ENCODE data around the gene SLC23A1. TPM values are rescaled to one million over a fixed set of nuclear protein-coding genes. Genes with fewer than 3 reads are reported as not detected.

The SLC23A1 gene
- total and polyA plus RNA-seq, 4 donors: 10.0 to 18.0 (median 17.4) TPM

DNA sequence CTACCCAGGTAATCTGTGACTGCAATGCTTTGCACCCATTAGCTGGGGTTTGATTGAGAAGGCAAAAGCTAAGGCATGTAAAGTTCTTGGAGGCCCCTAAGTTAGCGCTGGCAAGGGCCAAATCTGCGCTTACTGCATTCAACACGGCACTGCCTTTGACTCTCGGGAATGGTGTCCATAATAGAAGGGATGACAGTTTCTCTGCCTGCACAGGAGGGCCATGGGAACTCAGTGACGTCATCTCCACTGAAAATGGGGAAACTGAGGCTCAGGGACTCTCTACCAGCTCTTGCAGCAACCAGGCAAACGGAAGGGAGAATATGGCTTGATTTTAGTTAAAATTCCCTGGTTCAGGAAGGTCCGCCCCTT lies 20.3 kb upstream of the SLC23A1 start (continued):
- TF ChIP-seq, protein P1, sequence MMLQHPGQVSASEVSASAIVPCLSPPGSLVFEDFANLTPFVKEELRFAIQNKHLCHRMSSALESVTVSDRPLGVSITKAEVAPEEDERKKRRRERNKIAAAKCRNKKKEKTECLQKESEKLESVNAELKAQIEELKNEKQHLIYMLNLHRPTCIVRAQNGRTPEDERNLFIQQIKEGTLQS (IDR thresholded peaks at IDR 0.05): no peak
- no peak for TF ChIP-seq RXRA (IDR thresholded peaks at IDR 0.05)

DNA sequence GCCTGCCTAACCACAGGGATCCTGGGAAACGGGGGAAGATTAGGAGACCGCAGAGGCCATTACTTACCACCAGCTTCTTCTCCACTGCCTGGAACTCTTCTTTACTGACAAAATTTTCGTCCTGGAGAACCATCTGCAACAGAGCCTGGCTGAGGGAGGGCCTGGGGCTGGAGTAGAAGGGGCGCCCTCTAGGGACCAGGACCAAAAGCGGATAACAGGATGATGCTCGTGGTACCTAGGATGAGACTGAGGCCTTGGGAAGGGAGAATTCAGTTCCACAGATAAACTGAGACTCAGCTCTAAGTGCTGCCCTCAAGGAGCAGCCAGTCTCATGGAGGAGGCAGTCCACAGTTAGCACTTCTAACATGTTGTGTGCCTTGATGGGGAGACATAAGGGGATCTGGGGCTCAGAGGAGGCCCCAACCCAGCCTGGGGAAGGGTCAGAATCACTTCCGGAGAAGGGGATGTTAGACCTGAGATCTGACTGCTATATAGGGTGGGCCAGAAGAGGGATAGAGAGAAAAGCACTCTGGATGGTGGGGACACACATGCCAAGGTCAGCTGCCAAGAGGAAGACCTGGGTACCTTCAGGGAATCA lies 19.6 kb upstream of the SLC23A1 start:
- Histone ChIP-seq H3K9ac (ENCODE audit: low read depth in 1 of 2, low read length in 2 of 2) (no peak overlapping the region), H3K4me1 (ENCODE audit: control insufficient read depth in 4 of 4, insufficient read depth in 4 of 4, low read length in 3 of 4) (peaks cover 0 to 11% (median 8%) of the 10 kb centered on the region in 4 donors), H3K4me3 (ENCODE audit: low read depth in 1 of 3, low read length in 3 of 3) (no peak overlapping the region)

DNA sequence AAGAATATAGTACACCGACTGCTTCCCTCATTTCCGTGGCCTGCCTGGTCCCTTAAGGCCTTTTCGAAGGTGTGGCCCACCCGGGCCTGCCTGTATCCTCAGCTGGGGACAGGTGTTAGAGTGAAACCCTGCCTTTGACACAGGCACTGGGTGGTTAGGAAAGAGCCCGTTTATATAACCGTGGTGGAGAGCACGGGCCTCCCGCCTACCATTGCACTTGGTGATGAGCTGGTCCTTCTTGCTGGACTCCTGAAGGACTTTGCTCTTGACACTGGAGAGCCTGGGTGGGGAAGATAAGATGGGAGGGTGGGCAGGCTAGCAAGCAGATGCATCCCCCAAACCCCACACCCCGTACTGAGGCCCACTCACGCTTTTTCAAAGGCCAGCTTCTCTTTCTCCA lies 18.4 kb upstream of the SLC23A1 start:
- H3K36me3 ChIP-seq (ENCODE audit: control insufficient read depth in 4 of 4, insufficient read depth in 3 of 4, low read depth in 1 of 4, low read length in 3 of 4): peaks cover 0 to 1% (median 0%) of the 10 kb centered on the region in 4 donors
- WGBS: 94% methylated on average over 10 of the region's 10 CpGs

More for the DNA sequence above, 19.6 kb upstream of the SLC23A1 start:
- 72% methylated on average over 7 of the region's 7 CpGs for WGBS
- Histone ChIP-seq H3K36me3 (ENCODE audit: control insufficient read depth in 4 of 4, insufficient read depth in 3 of 4, low read depth in 1 of 4, low read length in 3 of 4) (no peaks in the 10 kb centered on the region), H3K27ac (ENCODE audit: low read depth in 1 of 2, low read length in 2 of 2) (no peak overlapping the region), H3K27me3 (ENCODE audit: control insufficient read depth in 4 of 4, insufficient read depth in 4 of 4, low read length in 3 of 4) (no peaks in the 10 kb centered on the region), H3K9me3 (ENCODE audit: control insufficient read depth in 4 of 4, low read length in 3 of 4) (no peaks in the 10 kb centered on the region)
- TF ChIP-seq HNF4A (conservative IDR thresholded peaks at IDR 0.05): no peak
- peak; percentile 52 to 69 for TF ChIP-seq RAD21 (IDR thresholded peaks at IDR 0.05)
- TF ChIP-seq, protein P2, sequence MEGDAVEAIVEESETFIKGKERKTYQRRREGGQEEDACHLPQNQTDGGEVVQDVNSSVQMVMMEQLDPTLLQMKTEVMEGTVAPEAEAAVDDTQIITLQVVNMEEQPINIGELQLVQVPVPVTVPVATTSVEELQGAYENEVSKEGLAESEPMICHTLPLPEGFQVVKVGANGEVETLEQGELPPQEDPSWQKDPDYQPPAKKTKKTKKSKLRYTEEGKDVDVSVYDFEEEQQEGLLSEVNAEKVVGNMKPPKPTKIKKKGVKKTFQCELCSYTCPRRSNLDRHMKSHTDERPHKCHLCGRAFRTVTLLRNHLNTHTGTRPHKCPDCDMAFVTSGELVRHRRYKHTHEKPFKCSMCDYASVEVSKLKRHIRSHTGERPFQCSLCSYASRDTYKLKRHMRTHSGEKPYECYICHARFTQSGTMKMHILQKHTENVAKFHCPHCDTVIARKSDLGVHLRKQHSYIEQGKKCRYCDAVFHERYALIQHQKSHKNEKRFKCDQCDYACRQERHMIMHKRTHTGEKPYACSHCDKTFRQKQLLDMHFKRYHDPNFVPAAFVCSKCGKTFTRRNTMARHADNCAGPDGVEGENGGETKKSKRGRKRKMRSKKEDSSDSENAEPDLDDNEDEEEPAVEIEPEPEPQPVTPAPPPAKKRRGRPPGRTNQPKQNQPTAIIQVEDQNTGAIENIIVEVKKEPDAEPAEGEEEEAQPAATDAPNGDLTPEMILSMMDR (IDR thresholded peaks at IDR 0.05; ENCODE audit: low read depth, low read length, missing input control): peak; percentile 34
- DNase-seq (ENCODE audit: low spot score): peak; percentile 60

More for the DNA sequence above, 18.4 kb upstream of the SLC23A1 start:
- DNase-seq (ENCODE audit: low spot score): no peak
- H3K27me3 ChIP-seq (ENCODE audit: control insufficient read depth in 4 of 4, insufficient read depth in 4 of 4, low read length in 3 of 4): no peaks in the 10 kb centered on the region
- H3K4me1 ChIP-seq (ENCODE audit: control insufficient read depth in 4 of 4, insufficient read depth in 4 of 4, low read length in 3 of 4): peaks cover 0 to 11% (median 8%) of the 10 kb centered on the region in 4 donors
- no peak overlapping the region for H3K4me3 ChIP-seq (ENCODE audit: low read depth in 1 of 3, low read length in 3 of 3)
- no peaks in the 10 kb centered on the region for H3K9me3 ChIP-seq (ENCODE audit: control insufficient read depth in 4 of 4, low read length in 3 of 4)
- no peak overlapping the region for H3K27ac ChIP-seq (ENCODE audit: low read depth in 1 of 2, low read length in 2 of 2)
- no peak overlapping the region for H3K9ac ChIP-seq (ENCODE audit: low read depth in 1 of 2, low read length in 2 of 2)
- TF ChIP-seq SP1 (IDR thresholded peaks at IDR 0.05): no peak
- TF ChIP-seq RAD21 (IDR thresholded peaks at IDR 0.05): no peak
- TF ChIP-seq, protein P3, sequence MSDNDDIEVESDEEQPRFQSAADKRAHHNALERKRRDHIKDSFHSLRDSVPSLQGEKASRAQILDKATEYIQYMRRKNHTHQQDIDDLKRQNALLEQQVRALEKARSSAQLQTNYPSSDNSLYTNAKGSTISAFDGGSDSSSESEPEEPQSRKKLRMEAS (IDR thresholded peaks at IDR 0.05): no peak
- no peak for TF ChIP-seq HNF4A (conservative IDR thresholded peaks at IDR 0.05)
- no peak for TF ChIP-seq EGR1 (IDR thresholded peaks at IDR 0.05; ENCODE audit: low read depth in 2 of 2)
- TF ChIP-seq, protein P4, sequence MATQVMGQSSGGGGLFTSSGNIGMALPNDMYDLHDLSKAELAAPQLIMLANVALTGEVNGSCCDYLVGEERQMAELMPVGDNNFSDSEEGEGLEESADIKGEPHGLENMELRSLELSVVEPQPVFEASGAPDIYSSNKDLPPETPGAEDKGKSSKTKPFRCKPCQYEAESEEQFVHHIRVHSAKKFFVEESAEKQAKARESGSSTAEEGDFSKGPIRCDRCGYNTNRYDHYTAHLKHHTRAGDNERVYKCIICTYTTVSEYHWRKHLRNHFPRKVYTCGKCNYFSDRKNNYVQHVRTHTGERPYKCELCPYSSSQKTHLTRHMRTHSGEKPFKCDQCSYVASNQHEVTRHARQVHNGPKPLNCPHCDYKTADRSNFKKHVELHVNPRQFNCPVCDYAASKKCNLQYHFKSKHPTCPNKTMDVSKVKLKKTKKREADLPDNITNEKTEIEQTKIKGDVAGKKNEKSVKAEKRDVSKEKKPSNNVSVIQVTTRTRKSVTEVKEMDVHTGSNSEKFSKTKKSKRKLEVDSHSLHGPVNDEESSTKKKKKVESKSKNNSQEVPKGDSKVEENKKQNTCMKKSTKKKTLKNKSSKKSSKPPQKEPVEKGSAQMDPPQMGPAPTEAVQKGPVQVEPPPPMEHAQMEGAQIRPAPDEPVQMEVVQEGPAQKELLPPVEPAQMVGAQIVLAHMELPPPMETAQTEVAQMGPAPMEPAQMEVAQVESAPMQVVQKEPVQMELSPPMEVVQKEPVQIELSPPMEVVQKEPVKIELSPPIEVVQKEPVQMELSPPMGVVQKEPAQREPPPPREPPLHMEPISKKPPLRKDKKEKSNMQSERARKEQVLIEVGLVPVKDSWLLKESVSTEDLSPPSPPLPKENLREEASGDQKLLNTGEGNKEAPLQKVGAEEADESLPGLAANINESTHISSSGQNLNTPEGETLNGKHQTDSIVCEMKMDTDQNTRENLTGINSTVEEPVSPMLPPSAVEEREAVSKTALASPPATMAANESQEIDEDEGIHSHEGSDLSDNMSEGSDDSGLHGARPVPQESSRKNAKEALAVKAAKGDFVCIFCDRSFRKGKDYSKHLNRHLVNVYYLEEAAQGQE (IDR thresholded peaks at IDR 0.05): no peak
- TF ChIP-seq, protein P1 (IDR thresholded peaks at IDR 0.05): no peak
- TF ChIP-seq FOXA2 (IDR thresholded peaks at IDR 0.05): no peak
- TF ChIP-seq GABPA (IDR thresholded peaks at IDR 0.05 in 1 of 2, conservative IDR thresholded peaks at IDR 0.05 in 1 of 2): no peak
- TF ChIP-seq RXRA (IDR thresholded peaks at IDR 0.05): no peak
- TF ChIP-seq NR2F2 (IDR thresholded peaks at IDR 0.05): no peak
- no peak for TF ChIP-seq HNF4G (IDR thresholded peaks at IDR 0.05)
- TF ChIP-seq TAF1 (conservative IDR thresholded peaks at IDR 0.05): no peak
- TF ChIP-seq, protein P2 (IDR thresholded peaks at IDR 0.05; ENCODE audit: low read depth, low read length, missing input control): no peak

Measured in liver (tissue), 9 donors.